Measurements from ENCODE around the gene GPN3.
"Not testable (repeated sequence)": the region's sequence is repeated elsewhere in the genome, so short reads cannot be mapped to it uniquely, and the experiment has no call there.

The GPN3 gene

DNA sequence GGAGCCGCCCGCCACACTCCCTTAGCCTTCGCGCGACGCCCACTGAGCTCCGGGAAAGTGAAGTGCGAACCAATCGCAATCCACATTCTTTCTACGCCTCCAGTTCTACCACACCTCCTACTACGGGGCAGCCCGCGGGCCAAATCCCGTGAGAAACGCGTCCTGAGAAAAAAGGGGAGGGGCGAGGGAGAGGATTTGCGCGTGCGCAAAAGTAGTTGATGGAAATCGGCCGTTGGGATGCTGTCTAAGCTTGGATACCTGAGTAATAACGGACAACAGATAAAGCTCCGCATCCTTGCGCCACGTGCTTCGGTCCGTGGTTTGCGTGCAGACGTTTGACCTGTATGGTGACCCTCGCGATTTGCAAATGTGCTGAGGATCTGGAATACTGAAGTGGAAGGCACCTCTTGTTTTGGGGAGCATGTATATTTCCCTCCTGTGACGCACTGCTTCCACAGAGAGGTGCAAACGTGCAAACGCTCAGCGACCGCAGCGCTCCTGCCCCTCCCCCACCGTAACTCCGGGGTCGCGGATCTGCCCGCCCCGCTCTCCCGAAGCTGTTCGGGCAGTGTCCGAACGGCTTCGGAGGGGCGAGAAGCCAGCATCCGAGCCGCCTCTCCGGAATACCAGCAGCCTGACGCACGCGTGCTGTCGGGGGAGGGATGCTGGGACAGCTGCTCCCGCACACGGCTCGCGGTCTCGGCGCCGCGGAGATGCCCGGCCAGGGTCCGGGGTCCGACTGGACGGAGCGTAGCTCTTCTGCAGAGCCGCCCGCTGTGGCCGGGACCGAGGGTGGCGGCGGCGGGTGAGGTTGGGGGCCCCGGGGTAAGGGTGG, at the start of gene GPN3, which contains the start of gene FAM216A:
GPN3 (minus strand) TSS at position 44 of the 835 bp plus-strand sequence. CDS start 54 bp downstream, outside the sequence.
FAM216A (plus strand) TSS at position 632 of the 835 bp plus-strand sequence; CDS start at position 663, 31 bp downstream.
- DNase-seq, result peak; percentile 99

GRCh38 chr12:110516995-110517394, 48.9 kb upstream of the GPN3 start:
- DNase-seq, result no peak

- no peak for DNase-seq
These were observed 46.3 kb upstream of the GPN3 start for GRCh38 chr12:110514363-110514762.

- DNase-seq, result no peak
These were observed 45.8 kb upstream of the GPN3 start for GRCh38 chr12:110513842-110514241.

DNA sequence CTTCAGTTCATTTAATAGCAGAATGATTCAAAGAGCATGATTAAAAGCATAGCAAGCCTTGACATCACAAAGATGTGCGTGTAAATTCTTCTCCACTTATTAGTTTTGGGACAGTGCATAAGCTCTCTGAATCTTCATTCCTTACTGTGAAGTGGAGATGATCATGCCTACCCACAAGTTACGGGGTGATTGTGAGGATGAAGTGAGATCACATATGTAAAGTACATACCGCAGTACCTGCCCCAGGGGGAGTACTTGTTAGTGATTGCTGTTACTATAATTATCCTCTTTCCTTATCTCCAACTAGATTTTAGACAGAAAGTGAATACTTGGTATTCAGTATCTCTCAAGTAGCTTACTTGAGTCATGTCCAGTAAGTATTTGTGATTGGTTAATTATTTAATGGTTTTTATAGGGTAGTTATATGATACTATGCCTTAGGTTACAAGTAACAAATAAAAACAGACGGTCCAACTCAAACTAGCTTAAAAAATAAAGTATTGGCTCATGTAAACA, 40.1 kb upstream of the GPN3 start:
- no peak for DNase-seq

GRCh38 chr12:110505332-110505731, 37.3 kb upstream of the GPN3 start:
- DNase-seq, result no peak

DNA sequence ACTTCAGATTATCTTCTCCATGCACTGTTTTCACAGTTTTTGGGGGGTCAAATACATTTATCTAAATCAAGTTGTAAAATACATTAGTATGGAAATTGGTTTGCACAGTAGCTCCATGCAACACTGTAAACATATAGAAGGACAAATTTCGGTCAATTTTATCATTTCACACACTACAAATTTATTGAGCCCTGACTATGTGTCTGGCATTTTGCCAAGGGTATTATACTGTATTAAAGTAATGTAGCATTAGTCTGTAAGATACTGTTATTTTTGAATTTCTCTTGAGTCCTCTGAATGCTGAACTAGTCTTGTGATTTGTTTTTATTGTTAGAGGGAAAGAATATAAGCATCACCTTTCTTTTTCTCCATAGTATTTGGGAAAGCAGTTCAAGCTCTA, 35.4 kb upstream of the GPN3 start:
- DNase-seq, result peak; percentile 14

GRCh38 chr12:110501752-110502738, 34.0 kb upstream of the GPN3 start, which contains the start of the genes RAD9B and VPS29:
TSS of gene RAD9B (plus strand) at chr12:110502331. CDS start at chr12:110502338, 7 bp downstream.
TSS of gene VPS29 (minus strand) at chr12:110502111. CDS start at chr12:110502051, 60 bp downstream.
- peak; percentile 99 for DNase-seq

- peak; percentile 81 for DNase-seq
These were observed 33.3 kb upstream of the GPN3 start for GRCh38 chr12:110501399-110501751.

DNA sequence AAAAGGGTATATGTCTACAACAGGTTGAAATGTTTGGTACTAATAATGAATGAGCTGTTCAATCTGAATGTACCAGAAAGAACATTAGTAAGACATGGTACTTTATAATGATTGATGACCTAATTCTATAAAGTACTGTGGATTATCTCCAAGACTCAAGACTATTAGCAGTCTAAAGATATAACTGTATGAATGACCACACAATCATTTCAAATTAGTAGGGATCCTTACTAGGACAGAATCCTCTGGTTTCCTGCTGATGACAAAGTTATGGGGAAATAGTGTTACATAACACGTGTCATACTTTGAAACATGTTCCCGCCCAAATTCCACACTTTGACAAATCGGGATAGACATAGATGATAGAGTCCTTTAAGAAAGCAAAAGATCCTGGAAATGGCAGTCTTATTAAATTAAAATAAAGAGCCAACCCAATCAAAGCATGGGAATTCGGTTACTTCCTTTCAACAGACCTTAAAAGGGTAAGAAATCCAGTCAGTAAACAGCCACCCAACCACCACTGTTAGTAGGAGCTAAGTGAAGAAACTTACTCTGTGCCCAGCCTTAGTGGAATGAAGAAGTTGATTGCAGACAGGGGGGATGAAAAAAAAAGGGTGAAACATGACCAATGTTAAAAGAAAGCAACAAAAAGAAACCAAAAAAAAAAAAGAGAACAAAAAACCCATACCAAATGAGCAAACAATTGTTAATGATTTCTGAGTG, 31.1 kb upstream of the GPN3 start:
- peak; percentile 69 for DNase-seq

DNA sequence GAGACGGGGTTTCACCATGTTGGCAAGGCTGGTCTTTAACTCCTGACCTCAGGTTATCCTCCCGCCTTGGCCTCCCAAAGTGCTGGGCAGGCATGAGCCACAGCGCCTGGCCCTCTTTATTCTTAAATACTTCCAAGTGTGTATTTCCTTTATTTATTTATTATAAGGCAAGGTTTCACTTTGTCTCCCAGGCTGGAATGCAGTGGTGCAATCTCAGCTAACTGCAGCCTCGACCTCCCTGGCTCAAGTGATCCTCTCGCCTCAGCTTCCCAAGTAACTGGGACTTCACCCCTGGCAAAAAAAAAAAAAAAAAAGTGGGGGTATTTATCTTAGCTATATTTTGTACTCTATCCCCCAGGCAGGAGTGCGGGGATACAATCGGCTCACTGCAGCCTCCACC, 7.4 kb upstream of the GPN3 start:
- DNase-seq, result no peak

- DNase-seq, result no peak
These were observed 227 bp downstream of the GPN3 start for GRCh38 chr12:110467847-110468213.

DNA sequence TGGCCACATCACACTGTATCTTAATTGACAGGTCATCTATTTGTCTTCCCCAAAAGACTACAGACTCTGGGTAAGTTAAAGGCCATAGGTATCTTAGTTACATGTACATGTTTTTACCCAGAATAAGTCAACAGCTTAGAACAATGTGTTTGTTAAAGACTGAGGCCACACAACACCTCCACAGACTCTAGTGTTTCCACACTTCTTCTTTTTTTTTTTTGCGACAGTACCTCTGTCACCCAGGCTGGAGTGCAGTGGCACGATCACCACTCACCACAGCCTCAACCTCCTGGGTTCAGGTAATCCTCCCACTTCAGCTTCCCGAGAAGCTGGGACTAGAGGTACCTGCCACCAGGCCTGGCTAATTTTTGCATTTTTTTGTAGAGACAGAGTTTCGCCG, 1.3 kb downstream of the GPN3 start:
- peak; percentile 46 for DNase-seq

- DNase-seq, result not testable (repeated sequence)
These were observed 2.3 kb downstream of the GPN3 start for GRCh38 chr12:110465765-110466164.

DNA sequence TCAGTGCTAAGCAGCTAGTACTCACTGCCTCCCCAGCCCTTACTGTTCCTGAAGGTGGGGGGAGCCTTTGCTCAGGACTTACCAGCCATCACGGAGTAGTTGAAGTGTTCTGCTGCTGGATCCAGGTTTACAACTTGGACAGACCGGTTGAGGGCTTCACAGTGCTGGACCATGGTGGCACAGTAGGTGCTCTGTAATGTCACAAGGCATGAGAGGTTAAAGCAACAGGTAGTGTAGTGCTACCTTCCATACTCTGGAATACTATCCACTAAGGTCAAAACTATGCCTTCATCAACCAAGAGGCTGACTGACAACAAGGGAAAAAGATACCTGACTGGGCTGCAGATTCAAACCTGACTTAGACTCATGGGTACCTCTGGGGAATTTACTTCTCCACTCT, 3.0 kb downstream of the GPN3 start:
- no peak for DNase-seq

GRCh38 chr12:110461189-110461588, 6.9 kb downstream of the GPN3 start:
- DNase-seq, result not testable (repeated sequence)

DNA sequence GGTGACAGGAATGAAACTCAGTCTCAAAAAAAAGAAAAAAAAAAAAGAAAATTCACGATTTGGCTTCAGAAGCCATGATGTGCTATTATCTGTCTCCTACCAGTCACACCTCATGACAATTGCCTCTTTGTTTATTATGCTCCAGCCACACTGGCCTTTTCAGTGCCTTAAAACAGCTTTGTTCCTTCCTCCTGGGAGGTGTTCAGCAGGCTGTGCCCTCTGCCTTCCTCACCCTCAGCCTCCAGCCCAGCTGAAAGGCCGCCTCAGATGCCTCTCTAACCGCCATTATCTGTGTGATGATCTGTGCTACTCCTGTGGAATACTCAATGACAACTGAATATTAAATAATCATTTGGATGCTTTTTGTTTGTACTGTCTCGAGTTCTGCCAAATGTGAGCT, 9.3 kb downstream of the GPN3 start:
- no peak for DNase-seq

GRCh38 chr12:110453569-110454296, 14.3 kb downstream of the GPN3 start:
- DNase-seq, result no peak

DNA sequence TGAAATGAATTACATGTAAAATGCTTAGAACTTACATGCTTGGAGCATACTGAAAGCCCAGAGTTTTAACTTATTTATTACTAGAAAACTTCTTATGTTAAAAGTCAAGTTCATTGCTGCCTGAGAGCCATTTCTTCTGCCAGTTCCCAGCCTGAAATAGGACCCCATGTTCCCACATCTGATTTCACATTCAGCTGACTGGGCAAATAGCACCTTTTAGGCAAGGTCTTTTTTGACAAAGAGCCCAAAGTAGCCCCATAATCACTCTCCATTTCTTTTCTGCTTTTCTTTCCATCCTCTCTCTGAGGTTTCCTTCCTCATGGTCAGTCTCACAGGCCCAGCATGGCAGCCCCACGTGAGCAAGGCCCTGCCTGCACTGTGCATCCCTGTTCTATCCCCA, 16.8 kb downstream of the GPN3 start:
- DNase-seq, result no peak

DNA sequence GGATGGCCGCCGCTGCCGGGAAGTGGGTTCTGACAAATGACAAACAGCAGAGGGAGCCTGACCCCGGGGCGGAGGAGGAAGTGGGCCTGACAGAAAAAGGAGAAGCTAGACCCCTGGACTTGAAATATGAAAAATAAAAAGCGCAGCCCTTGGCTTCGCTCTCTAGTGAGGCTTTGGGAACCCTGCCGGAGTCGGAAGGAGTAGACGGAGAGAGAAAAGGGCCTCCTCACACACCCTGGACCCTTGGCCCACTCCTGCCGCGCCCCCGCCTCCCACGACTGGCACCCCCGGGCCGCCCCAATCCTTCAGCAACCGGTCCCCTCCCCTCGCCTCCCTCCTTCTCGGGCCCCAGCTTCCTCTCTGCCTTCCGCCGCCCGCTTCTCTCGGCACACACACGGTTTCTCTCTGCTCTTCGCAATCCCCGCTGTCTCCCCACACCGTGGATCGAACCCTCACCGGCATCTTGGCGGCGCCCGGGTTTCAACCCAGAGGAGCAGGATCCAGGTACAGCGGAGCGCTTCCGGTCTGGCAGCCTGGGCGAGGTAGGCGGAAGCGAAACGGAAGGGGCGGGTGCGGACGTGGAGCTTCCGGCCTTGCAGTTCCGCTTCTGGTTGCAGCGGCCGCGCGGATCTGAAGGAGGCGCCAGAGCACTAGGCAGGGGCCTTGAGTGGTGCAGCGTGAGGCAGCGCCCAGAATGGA, 18.1 kb downstream of the GPN3 start, which contains the start of gene ARPC3:
ARPC3 (minus strand) TSS at position 539 of the 699 bp plus-strand sequence; CDS start at position 462, 77 bp downstream.
- peak; percentile 97 for DNase-seq

GRCh38 chr12:110444455-110444854, 23.6 kb downstream of the GPN3 start:
- no peak for DNase-seq
